GM12801 (cell line): ENCODE measurements around the gene ZNF688.

ENCODE experiments used
- TF ChIP-seq, protein P1 (sequence below): IDR thresholded peaks from one replicate; pipeline ENCODE4 v1.5.1; 2011; ENCODE audit warnings: control low read depth; ENCODE audit not compliant: insufficient read length; ENCODE audit errors: extremely low read depth

The ZNF688 gene

GRCh38 chr16:30600929-30601328 lies 29.4 kb upstream of the ZNF688 start:
- TF ChIP-seq, protein P1, sequence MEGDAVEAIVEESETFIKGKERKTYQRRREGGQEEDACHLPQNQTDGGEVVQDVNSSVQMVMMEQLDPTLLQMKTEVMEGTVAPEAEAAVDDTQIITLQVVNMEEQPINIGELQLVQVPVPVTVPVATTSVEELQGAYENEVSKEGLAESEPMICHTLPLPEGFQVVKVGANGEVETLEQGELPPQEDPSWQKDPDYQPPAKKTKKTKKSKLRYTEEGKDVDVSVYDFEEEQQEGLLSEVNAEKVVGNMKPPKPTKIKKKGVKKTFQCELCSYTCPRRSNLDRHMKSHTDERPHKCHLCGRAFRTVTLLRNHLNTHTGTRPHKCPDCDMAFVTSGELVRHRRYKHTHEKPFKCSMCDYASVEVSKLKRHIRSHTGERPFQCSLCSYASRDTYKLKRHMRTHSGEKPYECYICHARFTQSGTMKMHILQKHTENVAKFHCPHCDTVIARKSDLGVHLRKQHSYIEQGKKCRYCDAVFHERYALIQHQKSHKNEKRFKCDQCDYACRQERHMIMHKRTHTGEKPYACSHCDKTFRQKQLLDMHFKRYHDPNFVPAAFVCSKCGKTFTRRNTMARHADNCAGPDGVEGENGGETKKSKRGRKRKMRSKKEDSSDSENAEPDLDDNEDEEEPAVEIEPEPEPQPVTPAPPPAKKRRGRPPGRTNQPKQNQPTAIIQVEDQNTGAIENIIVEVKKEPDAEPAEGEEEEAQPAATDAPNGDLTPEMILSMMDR, result no peak

GRCh38 chr16:30600215-30600614 lies 28.7 kb upstream of the ZNF688 start:
- TF ChIP-seq, protein P1, result no peak

DNA sequence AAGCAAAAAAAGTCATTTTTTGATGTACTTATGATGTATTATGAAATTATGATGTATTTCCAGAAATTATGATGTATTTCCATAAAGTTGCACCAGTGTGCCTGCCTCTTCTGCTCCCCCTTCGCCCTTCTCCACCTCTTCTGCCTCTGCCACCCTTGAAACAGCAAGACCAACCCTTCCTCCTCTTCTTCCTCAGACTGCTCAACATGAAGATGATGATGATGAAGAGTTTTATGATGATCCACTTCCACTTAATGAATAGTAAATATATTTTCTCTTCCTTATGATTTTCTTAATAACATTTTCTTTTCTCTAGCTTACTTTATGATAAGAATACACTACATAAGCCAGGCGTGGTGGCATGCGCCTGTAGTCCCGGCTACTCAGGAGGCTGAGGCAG lies 21.4 kb upstream of the ZNF688 start:
- TF ChIP-seq, protein P1, result no peak

GRCh38 chr16:30588651-30589050 lies 17.1 kb upstream of the ZNF688 start:
- TF ChIP-seq, protein P1, result no peak

GRCh38 chr16:30585400-30586191 lies 14.1 kb upstream of the ZNF688 start, which contains the start of gene ZNF785:
Gene ZNF785 (minus strand): TSS chr16:30585697. CDS start chr16:30585611, 86 bp downstream.
- TF ChIP-seq, protein P1, result no peak

GRCh38 chr16:30585022-30585399 lies 13.5 kb upstream of the ZNF688 start:
- TF ChIP-seq, protein P1, result no peak

GRCh38 chr16:30582611-30583340 lies 11.3 kb upstream of the ZNF688 start:
- TF ChIP-seq, protein P1, result no peak
